Measurements from ENCODE around the gene FAM180A. TPM values are rescaled to one million over a fixed set of nuclear protein-coding genes. Genes with fewer than 3 reads are reported as not detected.

The FAM180A gene
- total and polyA plus RNA-seq, 10 of the 15 experiments (the other 5 are each of a cell fraction or from before 2014, with no cell fraction given) = not detected

DNA sequence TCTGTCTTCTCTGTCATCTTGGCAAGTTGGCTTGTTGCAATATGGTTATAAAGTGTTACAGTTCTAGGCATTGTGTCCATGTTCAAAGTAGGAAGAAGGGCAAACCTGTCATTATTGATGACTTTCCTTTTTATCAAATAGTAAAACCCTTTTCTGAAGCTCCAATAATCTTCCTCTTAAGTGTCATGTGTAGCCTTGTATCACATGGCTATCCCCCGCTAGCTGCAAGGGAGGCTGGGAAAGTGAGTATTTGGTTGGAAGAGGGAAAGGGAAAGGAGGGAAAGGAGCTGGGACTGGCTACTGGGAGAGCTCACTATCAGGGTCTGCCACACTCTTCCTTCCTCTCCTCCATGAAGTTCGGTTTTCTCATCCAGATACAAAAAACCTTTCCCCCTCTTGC is 45.2 kb upstream of the FAM180A start:
- in situ Hi-C loops (cut with MboI) (no loop called here), intact Hi-C loops (cut with micrococcal nuclease; ENCODE audit: unreplicated experiment) (no loop called here)
- Histone ChIP-seq H3K4me2 (ENCODE audit: control insufficient read depth, insufficient read depth) (no peak overlapping the region), H3K27me3 (replicated peaks in 1 of 2; ENCODE audit: control insufficient read depth in 2 of 2, insufficient read depth in 2 of 2, low read length in 1 of 2) (0 out of 4 replicates have a peak, but pooled peaks cover 0 to 2% of the 10 kb centered on the region in 2 experiments), H4K20me1 (ENCODE audit: control insufficient read depth, insufficient read depth) (no peaks in the 10 kb centered on the region), H2AFZ (ENCODE audit: control insufficient read depth, low read depth, low read length) (no peak overlapping the region), H3K9ac (ENCODE audit: control insufficient read depth, insufficient read depth, low read length) (no peak overlapping the region), H3K4me3 (no peak overlapping the region), H3K9me3 (replicated peaks; ENCODE audit: control insufficient read depth, insufficient read depth, low read length) (no peaks in the 10 kb centered on the region), H3K4me1 (ENCODE audit: control insufficient read depth, insufficient read depth, low read length) (no peaks in the 10 kb centered on the region), H3K36me3 (ENCODE audit: control insufficient read depth in 2 of 2, insufficient read depth in 2 of 2, low read length in 1 of 2) (no peaks in the 10 kb centered on the region), H3K79me2 (ENCODE audit: control insufficient read depth, insufficient read depth, low read length) (no peaks in the 10 kb centered on the region), H3K27ac (ENCODE audit: control insufficient read depth, insufficient read depth) (no peak overlapping the region)
- TF ChIP-seq, protein P1, sequence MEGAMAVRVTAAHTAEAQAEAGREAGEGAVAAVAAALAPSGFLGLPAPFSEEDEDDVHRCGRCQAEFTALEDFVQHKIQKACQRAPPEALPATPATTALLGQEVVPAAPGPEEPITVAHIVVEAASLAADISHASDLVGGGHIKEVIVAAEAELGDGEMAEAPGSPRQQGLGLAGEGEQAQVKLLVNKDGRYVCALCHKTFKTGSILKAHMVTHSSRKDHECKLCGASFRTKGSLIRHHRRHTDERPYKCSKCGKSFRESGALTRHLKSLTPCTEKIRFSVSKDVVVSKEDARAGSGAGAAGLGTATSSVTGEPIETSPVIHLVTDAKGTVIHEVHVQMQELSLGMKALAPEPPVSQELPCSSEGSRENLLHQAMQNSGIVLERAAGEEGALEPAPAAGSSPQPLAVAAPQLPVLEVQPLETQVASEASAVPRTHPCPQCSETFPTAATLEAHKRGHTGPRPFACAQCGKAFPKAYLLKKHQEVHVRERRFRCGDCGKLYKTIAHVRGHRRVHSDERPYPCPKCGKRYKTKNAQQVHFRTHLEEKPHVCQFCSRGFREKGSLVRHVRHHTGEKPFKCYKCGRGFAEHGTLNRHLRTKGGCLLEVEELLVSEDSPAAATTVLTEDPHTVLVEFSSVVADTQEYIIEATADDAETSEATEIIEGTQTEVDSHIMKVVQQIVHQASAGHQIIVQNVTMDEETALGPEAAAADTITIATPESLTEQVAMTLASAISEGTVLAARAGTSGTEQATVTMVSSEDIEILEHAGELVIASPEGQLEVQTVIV (IDR thresholded peaks at IDR 0.05; ENCODE audit: borderline replicate concordance, partially characterized antibody) = no peak
- TF ChIP-seq ZZZ3 (IDR thresholded peaks at IDR 0.05; ENCODE audit: control insufficient read depth, insufficient read length, low read depth) (no peak), STAT1 (conservative IDR thresholded peaks at IDR 0.05) (no peak), NR2C1 (IDR thresholded peaks at IDR 0.05) (no peak), RCOR1 (conservative IDR thresholded peaks at IDR 0.05; ENCODE audit: low read depth, low read length) (no peak), CHD2 (IDR thresholded peaks at IDR 0.05; ENCODE audit: borderline replicate concordance, low read depth, low read length) (no peak), RBBP5 (conservative IDR thresholded peaks at IDR 0.05) (no peak), NR2C2 (IDR thresholded peaks at IDR 0.05; ENCODE audit: borderline replicate concordance, control insufficient read depth, insufficient read length, low read depth) (no peak), MYB (IDR thresholded peaks at IDR 0.05; ENCODE audit: borderline replicate concordance, low read depth, low read length) (no peak), RELA (IDR thresholded peaks at IDR 0.05; ENCODE audit: borderline replicate concordance, partially characterized antibody) (no peak), SREBF1 (IDR thresholded peaks at IDR 0.05; ENCODE audit: low read length) (no peak), POLR2AphosphoS2 (IDR thresholded peaks at IDR 0.05; ENCODE audit: low read depth, low read length) (no peak)
- TF ChIP-seq, protein P2, sequence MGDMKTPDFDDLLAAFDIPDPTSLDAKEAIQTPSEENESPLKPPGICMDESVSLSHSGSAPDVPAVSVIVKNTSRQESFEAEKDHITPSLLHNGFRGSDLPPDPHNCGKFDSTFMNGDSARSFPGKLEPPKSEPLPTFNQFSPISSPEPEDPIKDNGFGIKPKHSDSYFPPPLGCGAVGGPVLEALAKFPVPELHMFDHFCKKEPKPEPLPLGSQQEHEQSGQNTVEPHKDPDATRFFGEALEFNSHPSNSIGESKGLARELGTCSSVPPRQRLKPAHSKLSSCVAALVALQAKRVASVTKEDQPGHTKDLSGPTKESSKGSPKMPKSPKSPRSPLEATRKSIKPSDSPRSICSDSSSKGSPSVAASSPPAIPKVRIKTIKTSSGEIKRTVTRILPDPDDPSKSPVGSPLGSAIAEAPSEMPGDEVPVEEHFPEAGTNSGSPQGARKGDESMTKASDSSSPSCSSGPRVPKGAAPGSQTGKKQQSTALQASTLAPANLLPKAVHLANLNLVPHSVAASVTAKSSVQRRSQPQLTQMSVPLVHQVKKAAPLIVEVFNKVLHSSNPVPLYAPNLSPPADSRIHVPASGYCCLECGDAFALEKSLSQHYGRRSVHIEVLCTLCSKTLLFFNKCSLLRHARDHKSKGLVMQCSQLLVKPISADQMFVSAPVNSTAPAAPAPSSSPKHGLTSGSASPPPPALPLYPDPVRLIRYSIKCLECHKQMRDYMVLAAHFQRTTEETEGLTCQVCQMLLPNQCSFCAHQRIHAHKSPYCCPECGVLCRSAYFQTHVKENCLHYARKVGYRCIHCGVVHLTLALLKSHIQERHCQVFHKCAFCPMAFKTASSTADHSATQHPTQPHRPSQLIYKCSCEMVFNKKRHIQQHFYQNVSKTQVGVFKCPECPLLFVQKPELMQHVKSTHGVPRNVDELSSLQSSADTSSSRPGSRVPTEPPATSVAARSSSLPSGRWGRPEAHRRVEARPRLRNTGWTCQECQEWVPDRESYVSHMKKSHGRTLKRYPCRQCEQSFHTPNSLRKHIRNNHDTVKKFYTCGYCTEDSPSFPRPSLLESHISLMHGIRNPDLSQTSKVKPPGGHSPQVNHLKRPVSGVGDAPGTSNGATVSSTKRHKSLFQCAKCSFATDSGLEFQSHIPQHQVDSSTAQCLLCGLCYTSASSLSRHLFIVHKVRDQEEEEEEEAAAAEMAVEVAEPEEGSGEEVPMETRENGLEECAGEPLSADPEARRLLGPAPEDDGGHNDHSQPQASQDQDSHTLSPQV (IDR thresholded peaks at IDR 0.05) = no peak
- TF ChIP-seq, protein P3, sequence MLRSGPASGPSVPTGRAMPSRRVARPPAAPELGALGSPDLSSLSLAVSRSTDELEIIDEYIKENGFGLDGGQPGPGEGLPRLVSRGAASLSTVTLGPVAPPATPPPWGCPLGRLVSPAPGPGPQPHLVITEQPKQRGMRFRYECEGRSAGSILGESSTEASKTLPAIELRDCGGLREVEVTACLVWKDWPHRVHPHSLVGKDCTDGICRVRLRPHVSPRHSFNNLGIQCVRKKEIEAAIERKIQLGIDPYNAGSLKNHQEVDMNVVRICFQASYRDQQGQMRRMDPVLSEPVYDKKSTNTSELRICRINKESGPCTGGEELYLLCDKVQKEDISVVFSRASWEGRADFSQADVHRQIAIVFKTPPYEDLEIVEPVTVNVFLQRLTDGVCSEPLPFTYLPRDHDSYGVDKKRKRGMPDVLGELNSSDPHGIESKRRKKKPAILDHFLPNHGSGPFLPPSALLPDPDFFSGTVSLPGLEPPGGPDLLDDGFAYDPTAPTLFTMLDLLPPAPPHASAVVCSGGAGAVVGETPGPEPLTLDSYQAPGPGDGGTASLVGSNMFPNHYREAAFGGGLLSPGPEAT (IDR thresholded peaks at IDR 0.05; ENCODE audit: low read depth) = no peak
- TF ChIP-seq, protein P4, sequence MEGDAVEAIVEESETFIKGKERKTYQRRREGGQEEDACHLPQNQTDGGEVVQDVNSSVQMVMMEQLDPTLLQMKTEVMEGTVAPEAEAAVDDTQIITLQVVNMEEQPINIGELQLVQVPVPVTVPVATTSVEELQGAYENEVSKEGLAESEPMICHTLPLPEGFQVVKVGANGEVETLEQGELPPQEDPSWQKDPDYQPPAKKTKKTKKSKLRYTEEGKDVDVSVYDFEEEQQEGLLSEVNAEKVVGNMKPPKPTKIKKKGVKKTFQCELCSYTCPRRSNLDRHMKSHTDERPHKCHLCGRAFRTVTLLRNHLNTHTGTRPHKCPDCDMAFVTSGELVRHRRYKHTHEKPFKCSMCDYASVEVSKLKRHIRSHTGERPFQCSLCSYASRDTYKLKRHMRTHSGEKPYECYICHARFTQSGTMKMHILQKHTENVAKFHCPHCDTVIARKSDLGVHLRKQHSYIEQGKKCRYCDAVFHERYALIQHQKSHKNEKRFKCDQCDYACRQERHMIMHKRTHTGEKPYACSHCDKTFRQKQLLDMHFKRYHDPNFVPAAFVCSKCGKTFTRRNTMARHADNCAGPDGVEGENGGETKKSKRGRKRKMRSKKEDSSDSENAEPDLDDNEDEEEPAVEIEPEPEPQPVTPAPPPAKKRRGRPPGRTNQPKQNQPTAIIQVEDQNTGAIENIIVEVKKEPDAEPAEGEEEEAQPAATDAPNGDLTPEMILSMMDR (IDR thresholded peaks at IDR 0.05 in 2 of 3, conservative IDR thresholded peaks at IDR 0.05 in 1 of 3; ENCODE audit: control insufficient read depth in 2 of 3, extremely low read depth in 1 of 3, insufficient read depth in 1 of 3, low read depth in 3 of 3, low read length in 3 of 3) = no peak
- ChIA-PET CTCF (interaction anchor here (1.5 kb wide), 1 partner anchor 219 kb away, joined by 4 read pairs; no protein-coding TSS in a partner anchor), SMC1A (ENCODE audit: uncharacterized antibody, unreplicated experiment) (interaction anchor here (1.0 to 1.4 kb wide), 2 partner anchors 14 to 215 kb away, joined by 3 to 4 read pairs; no protein-coding TSS in a partner anchor), RAD21 (ENCODE audit: unreplicated experiment) (no interaction called here), POLR2A (no interaction called here)
- 28% methylated on average over 2 of the region's 2 CpGs for WGBS (ENCODE audit: insufficient coverage, insufficient replicate concordance, low lambda C conversion rate, missing lambda C conversion rate)
- no peak for DNase-seq (ENCODE audit: low read depth, low spot score)
- no peak for ATAC-seq
- BruUV-seq (replicated peaks) = no TSS peak
- no peak for FAIRE-seq

Measured in GM12878 (cell line).